Kidney capillary endothelial cell (primary cell): ENCODE data around the gene OSCAR.
A peak's percentile ranks its signal among the peaks of the same experiment; 100 is the strongest.

ENCODE experiments used
- DNase-seq: peaks from one replicate; pipeline ENCODE4 v3.0.0-alpha.2; 2018; ENCODE audit warnings: low spot score

Gene OSCAR

GRCh38 chr19:54100561-54100960, at the start of gene OSCAR:
TSS of gene OSCAR (minus strand) at chr19:54100803. CDS start at chr19:54100792, 11 bp downstream.
- no peak for DNase-seq

DNA sequence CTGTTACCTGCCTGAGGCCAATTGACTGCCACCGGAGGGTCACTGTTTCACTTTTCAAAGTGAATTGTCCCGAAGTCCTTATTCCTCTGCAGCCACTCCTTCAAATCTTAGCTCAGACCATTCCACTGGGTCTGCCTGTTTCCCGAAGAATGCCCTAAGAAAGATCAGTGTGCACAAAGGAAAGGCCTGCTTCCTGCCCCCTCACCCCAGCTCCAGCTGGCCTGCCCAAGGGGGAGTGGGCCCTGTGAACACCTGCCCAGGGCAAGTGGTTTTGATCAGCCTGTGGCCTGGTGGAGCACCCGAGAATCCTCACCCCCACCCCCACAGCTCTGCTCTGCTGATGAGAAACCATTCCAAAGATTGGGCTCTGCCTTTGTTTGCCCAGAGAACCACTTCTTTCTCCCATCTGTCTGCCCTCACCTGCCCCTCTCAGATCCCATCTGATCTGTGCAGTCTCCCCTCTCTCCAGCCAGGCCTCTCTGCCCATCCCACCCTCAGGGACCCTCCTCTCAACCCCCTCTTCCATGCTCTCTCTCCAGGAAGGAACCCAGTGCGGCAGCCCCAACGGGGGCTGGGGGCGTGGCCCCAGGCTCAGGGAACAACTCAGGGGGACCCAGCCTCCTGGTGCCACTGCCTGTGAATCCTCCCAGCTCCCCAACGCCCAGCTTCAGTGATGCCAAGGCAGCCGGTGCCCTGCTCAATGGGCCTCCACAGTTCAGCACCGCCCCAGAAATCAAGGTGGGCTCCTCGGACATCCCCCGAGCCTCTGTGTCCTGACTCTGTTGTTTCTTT, 48.6 kb upstream of the OSCAR start:
- DNase-seq = peak; percentile 27

DNA sequence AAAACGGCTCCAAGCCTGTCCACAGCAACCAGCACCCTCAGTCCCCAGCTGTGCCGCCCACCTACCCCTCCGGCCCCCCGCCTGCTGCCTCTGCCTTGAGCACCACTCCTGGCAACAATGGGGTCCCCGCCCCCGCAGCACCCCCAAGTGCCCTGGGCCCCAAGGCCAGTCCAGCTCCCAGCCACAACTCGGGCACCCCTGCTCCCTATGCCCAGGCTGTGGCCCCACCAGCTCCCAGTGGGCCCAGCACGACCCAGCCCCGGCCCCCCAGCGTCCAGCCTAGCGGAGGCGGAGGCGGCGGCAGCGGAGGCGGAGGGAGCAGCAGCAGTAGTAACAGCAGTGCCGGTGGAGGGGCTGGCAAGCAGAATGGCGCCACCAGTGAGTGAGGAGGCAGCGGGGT, 47.6 kb upstream of the OSCAR start:
- DNase-seq = no peak

DNA sequence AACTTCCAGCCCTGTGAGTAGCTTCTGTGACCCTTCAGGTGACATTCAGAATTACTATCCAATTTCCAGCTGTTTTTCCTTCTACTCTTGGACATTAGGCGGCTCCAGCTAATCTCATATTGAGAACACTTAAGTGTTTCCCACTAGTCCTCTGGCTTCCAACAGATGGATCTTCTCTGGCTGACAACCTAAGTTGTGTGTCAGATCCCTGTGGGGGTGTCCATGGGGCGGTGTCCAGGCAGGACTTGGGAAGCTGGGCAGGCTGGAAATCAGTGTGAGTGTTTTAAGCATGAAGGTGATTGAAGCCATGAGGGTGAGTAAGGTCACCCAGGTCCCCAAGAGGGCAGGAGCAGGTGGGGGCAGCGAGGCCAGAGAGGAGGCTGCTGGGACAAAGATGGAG, 47.1 kb upstream of the OSCAR start:
- DNase-seq = no peak

GRCh38 chr19:54145541-54146158, 45.0 kb upstream of the OSCAR start:
- no peak for DNase-seq

DNA sequence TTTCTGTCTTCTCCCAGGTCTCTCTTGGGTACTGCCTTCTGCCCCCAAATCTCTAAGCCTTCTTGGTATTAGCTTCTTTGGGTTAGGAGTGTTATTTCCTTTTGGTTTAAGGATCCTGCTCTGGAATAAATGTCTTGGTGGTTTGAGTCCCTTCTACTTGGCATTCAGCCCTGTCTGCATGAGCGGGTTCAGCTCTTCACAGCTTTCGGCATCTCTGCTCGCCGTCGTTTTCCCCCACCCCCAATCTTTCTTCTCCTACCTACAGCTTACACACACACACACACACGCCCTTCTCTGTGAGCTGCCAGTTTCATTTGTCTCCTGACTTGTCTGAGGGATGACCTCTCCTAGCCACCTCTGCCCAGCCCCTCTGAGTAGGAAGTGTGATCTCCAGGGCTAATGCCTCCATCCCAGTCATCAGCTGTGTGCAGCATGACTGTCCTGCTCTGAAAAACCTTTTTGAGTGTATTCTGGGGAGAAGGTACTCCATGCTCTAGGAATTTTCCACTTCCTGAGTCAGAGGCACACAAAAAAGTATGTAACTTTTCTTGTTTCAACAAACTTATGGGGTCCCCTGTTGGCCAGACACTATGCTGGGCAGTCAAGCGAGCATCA, 41.7 kb upstream of the OSCAR start:
- no peak for DNase-seq

DNA sequence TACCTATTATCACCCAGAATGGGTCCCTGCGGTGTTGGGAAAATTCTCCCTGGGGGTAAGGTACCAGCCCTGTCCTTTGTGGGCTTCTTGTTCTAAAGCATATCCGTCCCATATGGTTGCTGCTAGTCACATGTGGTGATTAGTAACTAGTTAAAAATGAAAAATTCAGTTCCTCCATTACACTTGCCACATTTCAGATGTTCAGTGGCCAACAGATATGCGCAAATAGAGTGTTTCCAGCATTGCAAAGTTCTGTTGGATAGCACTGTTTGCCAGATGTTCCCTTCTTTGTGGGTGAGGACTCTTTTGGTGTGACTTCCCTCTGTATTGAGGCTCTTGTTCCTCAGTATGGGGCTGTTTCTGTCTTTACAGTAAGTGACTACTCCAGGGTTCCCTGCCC, 40.8 kb upstream of the OSCAR start:
- DNase-seq = no peak

DNA sequence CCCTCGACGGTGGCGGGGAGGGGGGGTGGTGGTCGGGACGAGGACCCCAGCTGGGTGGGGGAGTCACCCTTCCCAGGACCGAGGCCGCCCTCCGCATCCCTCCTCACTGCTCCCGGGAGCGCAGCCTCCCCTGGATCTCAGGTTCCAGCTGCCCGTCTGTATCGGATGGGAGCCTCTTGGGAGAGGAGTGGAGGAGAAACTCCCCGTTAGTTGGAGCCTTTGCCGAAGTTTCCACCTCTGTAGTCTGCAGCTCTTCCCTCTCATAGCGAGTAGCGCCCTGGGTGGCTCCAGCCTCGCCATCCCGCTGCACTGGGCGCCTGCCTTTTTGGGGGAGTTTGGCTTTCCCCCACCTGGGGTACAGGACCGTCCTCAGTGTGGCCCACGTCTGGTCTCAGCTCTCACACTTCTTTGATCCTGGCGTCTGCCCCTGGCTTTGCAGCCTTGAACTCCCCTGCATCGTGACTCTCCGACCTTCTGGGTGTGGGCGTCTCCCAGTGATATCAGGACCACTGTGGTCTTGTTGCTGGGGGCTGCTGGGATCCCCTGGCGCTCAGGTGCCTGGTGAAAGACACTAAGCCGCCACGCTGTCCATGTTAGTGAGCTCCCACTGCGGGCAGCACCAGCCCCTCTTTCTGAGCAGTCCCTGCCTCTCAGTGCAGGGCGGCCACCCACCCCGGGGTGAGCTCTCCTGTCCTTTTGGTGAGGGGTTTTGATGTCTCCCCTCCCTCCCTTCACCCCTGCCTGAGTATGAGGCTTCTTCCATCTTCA, 38.1 kb upstream of the OSCAR start:
- no peak for DNase-seq

- no peak for DNase-seq
Observed at GRCh38 chr19:54137699-54138488, 37.3 kb upstream of the OSCAR start, which contains the start of gene CNOT3. TSS of gene CNOT3 (plus strand) at chr19:54137762. CDS start at chr19:54142979, 5,217 bp downstream.

GRCh38 chr19:54136864-54137698, 36.5 kb upstream of the OSCAR start:
- DNase-seq = peak; percentile 100

GRCh38 chr19:54136086-54136863, 35.7 kb upstream of the OSCAR start:
- DNase-seq = no peak

DNA sequence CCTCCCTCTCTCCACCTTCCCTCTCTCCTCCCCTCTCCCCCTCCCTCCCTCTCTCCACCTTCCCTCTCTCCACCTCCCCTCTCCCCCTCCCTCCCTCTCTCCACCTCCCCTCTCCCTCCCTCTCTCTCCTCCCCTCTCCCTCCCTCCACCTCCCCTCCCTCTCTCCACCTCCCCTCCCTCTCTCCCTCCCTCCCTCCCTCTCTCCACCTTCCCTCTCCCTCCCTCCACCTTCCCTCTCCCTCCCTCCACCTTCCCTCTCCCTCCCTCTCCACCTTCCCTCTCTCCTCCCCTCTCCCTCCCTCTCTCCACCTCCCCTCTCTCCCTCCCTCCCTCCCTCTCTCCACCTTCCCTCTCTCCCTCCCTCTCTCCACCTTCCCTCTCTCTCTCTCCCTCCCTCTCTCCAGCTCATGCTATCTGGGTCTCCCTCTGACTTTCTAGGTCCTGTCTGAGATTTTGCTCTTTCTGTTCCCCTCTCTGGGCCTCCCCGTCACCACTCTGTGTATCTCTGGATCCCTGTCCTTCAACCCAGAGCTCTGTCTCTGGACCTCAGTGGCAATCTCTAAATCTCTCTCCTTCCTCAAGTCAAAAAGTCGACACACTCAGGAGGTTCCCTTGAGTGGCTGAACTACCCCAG, 33.5 kb upstream of the OSCAR start:
- no peak for DNase-seq

GRCh38 chr19:54133312-54133956, 32.8 kb upstream of the OSCAR start:
- DNase-seq = peak; percentile 44

- DNase-seq = no peak
Observed at GRCh38 chr19:54129617-54129996, 29.0 kb upstream of the OSCAR start.

- DNase-seq = no peak
Observed at GRCh38 chr19:54128796-54129616, 28.4 kb upstream of the OSCAR start.

- DNase-seq = no peak
Observed at GRCh38 chr19:54128441-54128725, 27.8 kb upstream of the OSCAR start.

DNA sequence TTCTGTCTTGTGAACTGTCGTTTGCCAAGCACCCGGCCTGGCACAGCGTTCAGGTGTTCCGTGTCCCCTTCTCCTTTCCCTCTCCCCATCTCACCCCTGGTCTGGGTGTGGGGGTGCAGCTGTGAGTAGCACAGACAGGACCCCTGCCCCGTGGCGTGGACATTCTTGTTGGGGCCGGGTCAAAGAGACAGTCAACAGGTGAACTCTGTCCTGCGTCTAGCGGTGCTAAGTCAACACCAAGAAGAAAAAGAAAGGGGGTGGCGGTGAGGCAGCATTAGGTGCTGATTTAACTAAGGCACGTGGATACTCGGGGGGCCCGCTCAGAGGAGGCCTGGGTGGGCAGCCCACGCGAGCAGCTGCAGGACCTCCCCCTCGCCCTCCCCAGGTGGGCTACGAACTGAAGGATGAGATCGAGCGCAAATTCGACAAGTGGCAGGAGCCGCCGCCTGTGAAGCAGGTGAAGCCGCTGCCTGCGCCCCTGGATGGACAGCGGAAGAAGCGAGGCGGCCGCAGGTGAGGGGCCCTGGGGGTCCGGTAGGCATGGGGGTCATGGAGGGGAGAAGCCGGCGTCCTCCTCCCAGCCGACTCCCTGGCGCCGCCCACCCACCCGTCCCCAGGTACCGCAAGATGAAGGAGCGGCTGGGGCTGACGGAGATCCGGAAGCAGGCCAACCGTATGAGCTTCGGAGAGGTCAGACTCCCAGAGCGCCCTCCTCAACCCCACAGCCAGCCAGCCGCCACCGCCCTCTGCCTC, 27.3 kb upstream of the OSCAR start:
- DNase-seq = no peak
